Hepatocyte (in vitro differentiated cells): Measurements from ENCODE around the gene AAK1.

ENCODE experiments used
- CTCF ChIP-seq: fragments of 200-600 bp; sonication (generic); IDR thresholded peaks from 2 replicates; pipeline ENCODE4 v1.5.1; 2016; ENCODE audit warnings: antibody characterized with exemption, mild to moderate bottlenecking; ENCODE audit not compliant: poor library complexity
- EZH2 ChIP-seq: fragments of 200-600 bp; sonication (generic); IDR thresholded peaks from 2 replicates; pipeline ENCODE4 v1.6.1; 2016; ENCODE audit warnings: antibody characterized with exemption, mild to moderate bottlenecking, borderline replicate concordance
- EZH2phosphoT487 ChIP-seq: fragments of 200-600 bp; sonication (generic); IDR thresholded peaks from one replicate; pipeline ENCODE4 v1.6.1; 2018; ENCODE audit warnings: antibody characterized with exemption, mild to moderate bottlenecking, low read depth, moderate library complexity; ENCODE audit not compliant: unreplicated experiment, severe bottlenecking

GRCh38 chr2:69638630-69639029 lies 4.9 kb downstream of the AAK1 start:
- TF ChIP-seq CTCF (no peak), EZH2 (no peak), EZH2phosphoT487 (no peak)
